Panc1 (cell line): ENCODE measurements around the gene DMRT2. TPM values are rescaled to one million over a fixed set of nuclear protein-coding genes. Genes with fewer than 3 reads are reported as not detected.

ENCODE experiments used
- ATAC-seq: fragments of 200-7000 bp; cut with Tn5 transposase; 2 replicates; pipeline ENCODE4 v1.9.1; 2020; ENCODE audit warnings: mild to moderate bottlenecking, moderate library complexity
- BruUV-seq: library from RNA; stranded (reverse); fragments of 400-500 nt; replicated peaks from 2 replicates; lab custom pipeline; 2021; lab: Mats Ljungman, UMichigan
- CTCF ChIA-PET: fragments of 300-600 bp; sonication (Branson Sonifier 250); formaldehyde crosslinking; loops from one replicate; lab custom pipeline; 2022; ENCODE audit warnings: antibody characterized with exemption; lab: Charles Lee
- POLR2A ChIA-PET: fragments of 300-600 bp; sonication (Branson Sonifier 250); formaldehyde crosslinking; loops from one replicate; lab custom pipeline; 2022; ENCODE audit warnings: antibody characterized with exemption; lab: Charles Lee
- DNase-seq: peaks from one replicate; pipeline ENCODE4 v3.0.0-alpha.2; 2010; ENCODE audit warnings: low read depth, low spot score
- H3K27ac ChIP-seq: 2 replicates; pipeline ENCODE4 v1.5.1; 2011; ENCODE audit warnings: mild to moderate bottlenecking, low read length, inconsistent platforms
- H3K27me3 ChIP-seq: fragments of 200-500 bp; sonication (Bioruptor generic); 2 replicates; pipeline ENCODE4 v1.6.0; 2014; ENCODE audit warnings: low read length, inconsistent platforms; ENCODE audit not compliant: control insufficient read depth, insufficient read depth
- H3K36me3 ChIP-seq: fragments of 200-500 bp; sonication (Bioruptor generic); 2 replicates; pipeline ENCODE4 v1.5.1; 2014; ENCODE audit warnings: inconsistent platforms, mild to moderate bottlenecking, low read length, moderate library complexity; ENCODE audit not compliant: control insufficient read depth, insufficient read depth
- H3K4me1 ChIP-seq: 2 replicates; pipeline ENCODE4 v1.5.1; 2011; ENCODE audit warnings: inconsistent platforms, mild to moderate bottlenecking, low read length, moderate library complexity; ENCODE audit not compliant: control insufficient read depth, insufficient read depth
- H3K4me3 ChIP-seq, 2 experiments: 2 replicates each; pipeline ENCODE4 v1.5.1; 2011 to 2012; ENCODE audit warnings: low read depth in 2 of 2, low read length in 2 of 2, mild to moderate bottlenecking in 2 of 2, inconsistent platforms in 1 of 2, moderate library complexity in 1 of 2
- H3K9me3 ChIP-seq: fragments of 200-500 bp; sonication (Bioruptor generic); 2 replicates; pipeline ENCODE4 v1.5.1; 2014; ENCODE audit warnings: low read depth, mild to moderate bottlenecking, inconsistent platforms, low read length, moderate library complexity; ENCODE audit not compliant: control insufficient read depth, insufficient read depth
- CTCF ChIP-seq: fragments of 450-650 bp; IDR thresholded peaks from 2 replicates; pipeline ENCODE4 v1.5.1; 2017; ENCODE audit warnings: mild to moderate bottlenecking
- POLR2AphosphoS5 ChIP-seq: IDR thresholded peaks from 2 replicates; pipeline ENCODE4 v1.6.1; 2012; ENCODE audit warnings: mild to moderate bottlenecking, low read depth, low read length, moderate library complexity
- SIN3A ChIP-seq: IDR thresholded peaks from 2 replicates; pipeline ENCODE4 v1.6.1; 2012; ENCODE audit warnings: low read depth, mild to moderate bottlenecking, low read length, moderate library complexity, borderline replicate concordance; ENCODE audit not compliant: insufficient read depth
- TCF7L2 ChIP-seq: IDR thresholded peaks from 2 replicates; pipeline ENCODE4 v1.6.1; 2011; ENCODE audit warnings: mild to moderate bottlenecking, low read depth, low read length, inconsistent platforms
- in situ Hi-C: cut with HindIII; loops from 2 replicates; pipeline ENCODE4 v1.10.0; 2016; ENCODE audit warnings: low sequenced_read_pairs, low pct_unique_long_range_greater_than_20kb
- intact Hi-C: fragments of 100-400 bp; cut with micrococcal nuclease; formaldehyde crosslinking; loops from one replicate; pipeline ENCODE4 v1.10.0; 2022; ENCODE audit not compliant: unreplicated experiment
- total RNA-seq: library from RNA; stranded (reverse); gene quantifications from one replicate; pipeline ENCODE4 v1.2.1, GENCODE V29; 2021; ENCODE audit not compliant: unreplicated experiment
- TF ChIP-seq, protein P1 (sequence below), 2 experiments: IDR thresholded peaks; 2 replicates each; pipeline ENCODE4 v1.6.1; 2011 to 2012; ENCODE audit warnings: low read depth in 2 of 2, control low read depth in 1 of 2, low read length in 1 of 2, mild to moderate bottlenecking in 1 of 2, moderate library complexity in 1 of 2; ENCODE audit not compliant: insufficient read depth in 1 of 2

Gene DMRT2
- total RNA-seq, 1 experiment from 2014 or later = not detected

GRCh38 chr9:1087120-1087881 lies 37.1 kb downstream of the DMRT2 start:
- ChIA-PET POLR2A (no interaction called here), CTCF (no interaction called here)
- no peaks in the 10 kb centered on the region for H3K9me3 ChIP-seq
- no TSS peak for BruUV-seq
- no peaks in the 10 kb centered on the region for H3K27me3 ChIP-seq
- intact Hi-C loops = no loop called here
- in situ Hi-C loops = no loop called here
- no peak for ATAC-seq
- H3K4me1 ChIP-seq = no peaks in the 10 kb centered on the region
- DNase-seq = no peak
- H3K4me3 ChIP-seq = no peak overlapping the region
- no peak overlapping the region for H3K27ac ChIP-seq
- TF ChIP-seq TCF7L2 = no peak
- no peak for TF ChIP-seq POLR2AphosphoS5
- TF ChIP-seq CTCF = no peak
- TF ChIP-seq, protein P1, sequence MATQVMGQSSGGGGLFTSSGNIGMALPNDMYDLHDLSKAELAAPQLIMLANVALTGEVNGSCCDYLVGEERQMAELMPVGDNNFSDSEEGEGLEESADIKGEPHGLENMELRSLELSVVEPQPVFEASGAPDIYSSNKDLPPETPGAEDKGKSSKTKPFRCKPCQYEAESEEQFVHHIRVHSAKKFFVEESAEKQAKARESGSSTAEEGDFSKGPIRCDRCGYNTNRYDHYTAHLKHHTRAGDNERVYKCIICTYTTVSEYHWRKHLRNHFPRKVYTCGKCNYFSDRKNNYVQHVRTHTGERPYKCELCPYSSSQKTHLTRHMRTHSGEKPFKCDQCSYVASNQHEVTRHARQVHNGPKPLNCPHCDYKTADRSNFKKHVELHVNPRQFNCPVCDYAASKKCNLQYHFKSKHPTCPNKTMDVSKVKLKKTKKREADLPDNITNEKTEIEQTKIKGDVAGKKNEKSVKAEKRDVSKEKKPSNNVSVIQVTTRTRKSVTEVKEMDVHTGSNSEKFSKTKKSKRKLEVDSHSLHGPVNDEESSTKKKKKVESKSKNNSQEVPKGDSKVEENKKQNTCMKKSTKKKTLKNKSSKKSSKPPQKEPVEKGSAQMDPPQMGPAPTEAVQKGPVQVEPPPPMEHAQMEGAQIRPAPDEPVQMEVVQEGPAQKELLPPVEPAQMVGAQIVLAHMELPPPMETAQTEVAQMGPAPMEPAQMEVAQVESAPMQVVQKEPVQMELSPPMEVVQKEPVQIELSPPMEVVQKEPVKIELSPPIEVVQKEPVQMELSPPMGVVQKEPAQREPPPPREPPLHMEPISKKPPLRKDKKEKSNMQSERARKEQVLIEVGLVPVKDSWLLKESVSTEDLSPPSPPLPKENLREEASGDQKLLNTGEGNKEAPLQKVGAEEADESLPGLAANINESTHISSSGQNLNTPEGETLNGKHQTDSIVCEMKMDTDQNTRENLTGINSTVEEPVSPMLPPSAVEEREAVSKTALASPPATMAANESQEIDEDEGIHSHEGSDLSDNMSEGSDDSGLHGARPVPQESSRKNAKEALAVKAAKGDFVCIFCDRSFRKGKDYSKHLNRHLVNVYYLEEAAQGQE (IDR thresholded peaks at IDR 0.05; ENCODE audit: insufficient read depth in 1 of 2, low read depth in 2 of 2, low read length in 1 of 2) = no peak
- no peak for TF ChIP-seq SIN3A
- no peaks in the 10 kb centered on the region for H3K36me3 ChIP-seq

- in situ Hi-C loops (no loop called here), intact Hi-C loops (no loop called here)
- TF ChIP-seq, protein P1 (IDR thresholded peaks at IDR 0.05; ENCODE audit: insufficient read depth in 1 of 2, low read depth in 2 of 2, low read length in 1 of 2) = no peak
- TF ChIP-seq TCF7L2 (no peak), CTCF (no peak), SIN3A (no peak), POLR2AphosphoS5 (no peak)
- ChIA-PET CTCF (no interaction called here), POLR2A (no interaction called here)
- ATAC-seq (no peak), DNase-seq (no peak)
- Histone ChIP-seq H3K36me3 (no peaks in the 10 kb centered on the region), H3K27me3 (no peaks in the 10 kb centered on the region), H3K27ac (no peak overlapping the region), H3K4me3 (no peak overlapping the region), H3K9me3 (no peaks in the 10 kb centered on the region), H3K4me1 (no peaks in the 10 kb centered on the region)
- no TSS peak for BruUV-seq
Observed at GRCh38 chr9:1094749-1095148, 44.6 kb downstream of the DMRT2 start.
